ENCODE data around the gene PLK3. TPM values are rescaled to one million over a fixed set of nuclear protein-coding genes. Genes with fewer than 3 reads are reported as not detected.
"Not testable (repeated sequence)": the region's sequence is repeated elsewhere in the genome, so short reads cannot be mapped to it uniquely, and the experiment has no call there.

PLK3 gene
- 14.4 TPM for total RNA-seq

GRCh38 chr1:44799770-44800584, at the start of gene PLK3:
Gene PLK3, plus strand, starts transcription at chr1:44800377. Its CDS starts 87 bp downstream, at chr1:44800464.
- DNase-seq (ENCODE audit: low spot score) = peak; percentile 99

GRCh38 chr1:44757420-44757819, 42.8 kb upstream of the PLK3 start:
- DNase-seq (ENCODE audit: low spot score) = no peak

DNA sequence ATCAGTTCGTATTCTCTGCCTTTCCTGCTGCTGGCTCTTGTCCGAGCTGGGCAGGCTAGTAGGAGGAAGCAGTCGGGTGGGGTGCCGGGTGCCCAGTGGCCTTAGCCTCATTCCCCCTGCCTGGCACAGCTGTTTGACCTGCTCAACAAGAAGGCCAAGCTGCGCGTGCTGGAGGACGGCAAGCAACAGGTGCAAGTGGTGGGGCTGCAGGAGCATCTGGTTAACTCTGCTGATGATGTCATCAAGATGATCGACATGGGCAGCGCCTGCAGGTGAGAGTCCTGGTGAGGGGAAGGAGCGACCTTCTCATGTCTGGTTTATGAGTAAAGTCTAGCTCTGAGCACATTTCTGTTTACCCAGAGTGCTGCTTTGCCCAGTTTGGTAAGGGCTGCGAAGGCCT, 41.1 kb upstream of the PLK3 start:
- DNase-seq (ENCODE audit: low spot score) = no peak

GRCh38 chr1:44760876-44761275, 39.3 kb upstream of the PLK3 start:
- DNase-seq (ENCODE audit: low spot score) = no peak

GRCh38 chr1:44766421-44766820, 33.8 kb upstream of the PLK3 start:
- not testable (repeated sequence) for DNase-seq (ENCODE audit: low spot score)

DNA sequence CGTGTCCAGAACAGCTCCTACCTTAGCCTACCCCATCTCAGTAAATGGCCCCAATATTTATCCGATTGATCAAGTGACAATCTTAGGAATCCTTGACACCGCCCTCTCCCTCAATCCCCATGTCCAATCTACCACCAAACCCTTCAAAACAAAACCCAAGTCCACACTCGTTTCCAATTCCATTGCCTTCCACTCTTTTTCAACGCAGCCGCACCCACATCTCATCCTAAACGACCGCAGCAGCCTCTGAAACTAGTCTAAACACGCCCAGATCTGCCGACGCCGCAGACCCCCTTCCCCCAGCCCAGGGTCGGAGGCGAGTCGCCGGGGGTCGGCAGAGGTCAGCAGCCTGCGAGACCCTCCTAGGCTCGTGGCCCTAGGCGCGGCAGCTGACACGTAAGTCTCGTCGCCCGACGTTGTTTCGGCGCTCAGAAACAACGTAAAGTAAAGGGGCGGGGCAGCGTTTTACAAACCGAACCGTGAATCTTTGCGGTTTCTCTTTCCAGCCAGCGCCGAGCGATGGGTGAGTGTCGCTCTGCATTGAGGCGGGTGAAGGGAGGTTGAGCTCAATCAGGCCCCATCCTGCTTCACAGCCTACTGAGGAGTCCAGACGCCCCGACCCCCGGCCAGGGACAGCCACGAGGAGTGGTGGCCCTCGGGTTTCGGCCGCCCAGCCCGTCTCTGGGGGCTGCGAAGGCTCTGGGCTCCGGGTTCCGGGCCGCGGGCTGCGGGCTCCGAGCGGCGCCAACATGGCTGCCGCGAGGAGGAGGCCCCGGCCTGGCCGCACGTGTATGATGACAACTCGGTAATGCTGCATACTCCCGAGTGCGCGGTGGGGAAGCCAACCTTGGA, 24.9 kb upstream of the PLK3 start, which contains the start of gene RPS8:
Gene RPS8 (plus strand): TSS at position 463 of the 852 bp plus-strand sequence. CDS start 57 bp downstream, at position 520.
- peak; percentile 95 for DNase-seq (ENCODE audit: low spot score)

GRCh38 chr1:44775930-44776729, 24.0 kb upstream of the PLK3 start:
- peak; percentile 64 for DNase-seq (ENCODE audit: low spot score)

GRCh38 chr1:44776730-44777068, 23.5 kb upstream of the PLK3 start:
- no peak for DNase-seq (ENCODE audit: low spot score)

DNA sequence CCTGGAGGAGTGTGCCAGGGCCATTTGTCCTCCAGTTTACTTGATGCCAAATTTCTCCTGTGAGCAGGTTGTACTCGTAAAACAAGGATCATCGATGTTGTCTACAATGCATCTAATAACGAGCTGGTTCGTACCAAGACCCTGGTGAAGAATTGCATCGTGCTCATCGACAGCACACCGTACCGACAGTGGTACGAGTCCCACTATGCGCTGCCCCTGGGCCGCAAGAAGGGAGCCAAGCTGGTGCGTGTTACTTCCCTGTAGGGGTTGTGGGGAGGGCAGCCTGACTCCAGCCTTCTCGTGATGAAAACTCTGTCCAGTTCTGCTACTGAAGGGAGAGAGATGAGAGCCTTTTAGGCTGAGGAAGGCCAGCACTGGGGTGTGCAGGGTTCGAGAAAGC, 22.6 kb upstream of the PLK3 start:
- DNase-seq (ENCODE audit: low spot score) = no peak

DNA sequence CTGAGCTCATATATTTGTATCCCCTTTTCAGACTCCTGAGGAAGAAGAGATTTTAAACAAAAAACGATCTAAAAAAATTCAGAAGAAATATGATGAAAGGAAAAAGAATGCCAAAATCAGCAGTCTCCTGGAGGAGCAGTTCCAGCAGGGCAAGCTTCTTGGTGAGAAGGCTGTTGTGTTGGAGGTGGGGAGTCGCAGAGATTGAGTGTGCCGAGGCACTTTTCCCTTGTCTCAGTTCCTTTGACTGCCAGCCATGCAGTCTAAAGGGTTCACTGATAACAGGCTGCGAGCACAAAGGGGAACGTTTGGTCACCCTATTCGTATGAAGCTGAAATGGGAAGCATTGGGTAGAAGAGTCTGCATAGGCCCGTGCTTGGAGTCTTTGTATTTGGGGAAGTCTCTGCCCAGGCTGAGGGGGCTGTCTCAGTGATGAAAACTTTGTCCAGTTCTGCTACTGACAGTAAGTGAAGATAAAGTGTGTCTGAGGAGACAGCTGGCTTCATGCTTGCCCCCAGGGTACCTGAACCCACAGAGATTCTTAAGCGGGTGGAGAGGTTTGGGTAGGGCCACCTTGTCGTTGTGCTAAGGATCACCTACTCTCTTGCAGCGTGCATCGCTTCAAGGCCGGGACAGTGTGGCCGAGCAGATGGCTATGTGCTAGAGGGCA, 22.1 kb upstream of the PLK3 start:
- DNase-seq (ENCODE audit: low spot score) = no peak

GRCh38 chr1:44778705-44779576, 21.2 kb upstream of the PLK3 start:
- no peak for DNase-seq (ENCODE audit: low spot score)

DNA sequence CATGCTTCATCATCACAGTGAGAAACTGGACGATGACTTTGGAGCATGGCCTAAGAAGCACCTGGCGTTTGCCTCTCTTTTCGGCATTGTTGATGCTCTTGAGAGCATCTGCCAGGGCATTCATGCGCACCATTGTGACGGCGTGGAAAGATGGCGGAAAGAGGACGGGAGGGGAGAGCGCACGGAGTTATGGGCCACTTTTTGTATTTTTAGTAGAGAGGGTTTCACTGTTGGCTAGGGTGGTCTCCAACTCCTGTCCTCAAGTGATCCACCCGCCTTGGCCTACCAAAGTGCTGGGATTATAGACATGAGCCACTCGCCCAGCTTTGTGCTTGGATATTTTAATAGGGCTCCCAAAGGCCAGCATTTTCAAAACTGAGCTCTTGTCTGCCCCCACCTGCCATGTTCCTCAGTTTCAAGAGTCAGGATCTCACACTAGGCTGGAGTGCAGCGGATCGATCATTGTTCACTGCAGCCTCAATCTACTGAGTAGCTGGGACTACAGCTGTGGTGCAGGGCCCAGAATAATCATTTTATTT, 19.5 kb upstream of the PLK3 start:
- DNase-seq (ENCODE audit: low spot score) = no peak

DNA sequence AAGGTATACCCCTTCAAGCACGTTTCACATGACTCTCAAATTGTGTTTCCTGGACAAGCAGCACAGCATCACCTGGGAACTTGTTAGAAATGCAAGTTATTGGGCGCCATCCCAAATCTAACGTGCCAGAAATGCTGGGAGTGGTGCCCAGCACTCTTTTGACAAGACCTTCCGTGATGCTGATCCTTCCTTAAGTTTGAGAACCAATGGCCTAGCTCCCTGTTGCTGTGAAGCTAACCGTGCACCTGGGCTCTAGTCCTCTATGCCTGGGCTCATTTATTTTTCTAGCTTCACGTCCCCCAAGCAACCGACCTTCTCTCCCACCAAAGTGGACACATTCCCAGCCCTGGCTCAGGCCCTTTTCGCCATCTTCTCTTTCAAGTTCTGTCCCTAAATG, 16.5 kb upstream of the PLK3 start:
- DNase-seq (ENCODE audit: low spot score) = no peak

GRCh38 chr1:44784094-44785028, 15.8 kb upstream of the PLK3 start:
- no peak for DNase-seq (ENCODE audit: low spot score)

DNA sequence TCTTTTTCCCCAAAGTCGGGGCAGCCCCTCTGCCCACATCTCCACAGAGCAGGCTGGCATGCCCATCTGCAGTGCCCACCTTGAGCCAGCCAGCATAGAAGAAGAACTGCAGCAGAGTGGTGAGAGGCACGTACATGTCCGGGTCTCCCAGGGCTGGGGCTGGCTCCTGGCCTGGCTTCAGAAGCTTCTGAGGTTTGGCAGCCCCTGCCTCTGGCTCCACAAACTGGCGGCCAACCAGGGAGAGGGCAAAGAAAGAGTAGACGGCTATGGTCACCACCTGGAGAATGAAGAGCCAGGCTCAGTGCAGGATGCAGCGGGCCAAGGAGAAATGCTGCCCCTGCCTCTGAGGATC, 15.2 kb upstream of the PLK3 start:
- DNase-seq (ENCODE audit: low spot score) = no peak

GRCh38 chr1:44785501-44786137, 14.6 kb upstream of the PLK3 start:
- no peak for DNase-seq (ENCODE audit: low spot score)

- DNase-seq (ENCODE audit: low spot score) = peak; percentile 80
Measured at GRCh38 chr1:44786138-44786840, 13.9 kb upstream of the PLK3 start.

- no peak for DNase-seq (ENCODE audit: low spot score)
Measured at GRCh38 chr1:44786841-44787426, 13.2 kb upstream of the PLK3 start.
